Measurements from ENCODE around the gene TAF1B.

GRCh38 chr2:9811216-9811615 is 32.1 kb upstream of the TAF1B start:
- TF ChIP-seq CTCF (IDR thresholded peaks at IDR 0.05), result no peak
- TF ChIP-seq EP300 (IDR thresholded peaks at IDR 0.05), result no peak
